ENCODE data around the gene ZNF616.

Gene ZNF616

DNA sequence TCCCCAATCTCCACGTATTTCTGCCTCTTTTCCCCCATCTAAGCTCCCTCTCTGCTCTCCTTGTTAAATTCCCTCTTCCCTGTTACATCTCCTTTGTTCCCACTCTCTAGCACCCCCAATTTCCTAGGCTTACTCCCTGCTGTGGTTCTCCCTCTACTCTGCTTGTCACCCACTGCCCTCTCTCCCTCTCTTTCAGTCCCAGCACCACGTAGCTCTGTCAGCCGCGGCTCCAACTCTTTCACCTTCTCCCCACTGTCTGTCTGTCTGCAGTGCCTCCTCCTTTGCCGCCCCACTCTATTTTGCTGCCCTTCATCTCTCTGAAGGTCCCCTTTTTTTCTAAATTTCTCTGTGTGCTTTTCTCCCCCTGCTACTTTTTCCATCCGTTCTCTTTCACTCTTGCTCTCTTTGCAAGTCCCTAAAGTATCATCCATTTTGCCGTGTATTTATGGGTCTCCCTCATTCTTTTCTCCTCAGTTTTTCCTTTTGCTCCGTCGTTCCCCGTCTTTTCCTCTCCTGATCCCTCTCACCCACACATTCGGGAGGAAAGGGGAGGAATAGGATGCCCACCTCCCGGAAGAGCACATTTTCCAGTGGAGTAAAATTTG, 45.1 kb downstream of the ZNF616 start:
- no peak for DNase-seq (ENCODE audit: insufficient read length, low spot score)
- FAIRE-seq, result no peak
- no peak for TF ChIP-seq POLR2A (IDR thresholded peaks at IDR 0.05; ENCODE audit: low read depth, low read length)

DNA sequence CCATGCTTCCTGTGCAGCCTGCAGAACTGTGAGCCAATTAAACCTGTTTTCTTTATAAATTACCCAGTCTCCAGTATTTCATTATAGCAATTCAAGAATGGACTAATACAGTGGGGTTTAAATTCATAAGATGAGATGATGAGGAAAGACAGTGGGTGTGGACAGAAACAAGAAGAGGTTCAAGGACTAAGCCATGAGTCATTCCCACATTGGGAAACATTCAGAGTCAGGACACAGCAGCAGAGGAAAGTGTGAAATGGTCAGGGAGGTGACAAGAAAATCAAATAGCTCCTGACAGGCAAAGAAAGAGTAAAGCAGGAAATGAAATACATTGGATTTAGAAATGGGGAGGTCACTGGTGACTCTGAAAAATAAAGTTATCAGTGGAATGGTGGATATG, 53.3 kb downstream of the ZNF616 start:
- TF ChIP-seq POLR2A (IDR thresholded peaks at IDR 0.05; ENCODE audit: low read depth, low read length), result no peak
- no peak for FAIRE-seq
- DNase-seq (ENCODE audit: insufficient read length, low spot score), result no peak

DNA sequence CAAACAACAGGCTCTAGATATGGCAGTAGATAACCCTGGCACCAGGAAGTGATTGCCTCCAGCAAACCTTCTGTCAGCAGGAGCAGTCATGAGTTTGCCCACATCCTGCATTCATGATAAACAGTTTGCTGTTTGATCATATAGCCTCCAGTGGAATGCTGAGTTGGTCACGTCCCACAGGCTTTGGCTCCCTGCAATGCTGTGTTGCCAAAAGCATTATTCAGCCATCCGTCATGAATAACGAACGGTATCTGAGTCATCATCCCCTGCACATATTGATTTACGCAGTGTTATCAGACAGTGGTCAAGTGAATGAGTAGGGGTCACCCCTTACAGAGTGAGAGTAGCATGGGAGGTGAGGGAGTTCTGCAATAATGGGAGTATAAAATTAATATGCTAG, 69.2 kb downstream of the ZNF616 start:
- no peak for TF ChIP-seq POLR2A (IDR thresholded peaks at IDR 0.05; ENCODE audit: low read depth, low read length)
- FAIRE-seq, result peak; percentile 79
- no peak for DNase-seq (ENCODE audit: insufficient read length, low spot score)

DNA sequence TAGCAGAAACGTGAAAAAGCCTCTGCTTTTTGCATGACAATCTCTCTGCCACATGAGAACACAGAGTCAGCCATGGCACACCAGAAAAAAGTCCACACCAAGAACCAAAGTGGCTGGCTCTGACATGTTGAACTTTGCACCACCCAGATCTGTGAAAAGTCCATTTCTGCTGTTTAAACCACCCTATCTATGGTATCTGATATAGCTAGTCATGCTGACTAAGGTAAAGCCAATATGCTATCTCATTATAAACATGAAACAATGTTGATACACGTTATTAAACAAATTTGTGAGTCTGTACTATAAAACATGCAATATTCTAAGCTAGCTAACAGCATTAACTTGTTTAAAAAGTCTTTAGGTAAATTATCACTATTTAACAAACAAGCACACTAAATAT, 70.1 kb downstream of the ZNF616 start:
- no peak for DNase-seq (ENCODE audit: insufficient read length, low spot score)
- no peak for FAIRE-seq
- TF ChIP-seq POLR2A (IDR thresholded peaks at IDR 0.05; ENCODE audit: low read depth, low read length), result no peak

DNA sequence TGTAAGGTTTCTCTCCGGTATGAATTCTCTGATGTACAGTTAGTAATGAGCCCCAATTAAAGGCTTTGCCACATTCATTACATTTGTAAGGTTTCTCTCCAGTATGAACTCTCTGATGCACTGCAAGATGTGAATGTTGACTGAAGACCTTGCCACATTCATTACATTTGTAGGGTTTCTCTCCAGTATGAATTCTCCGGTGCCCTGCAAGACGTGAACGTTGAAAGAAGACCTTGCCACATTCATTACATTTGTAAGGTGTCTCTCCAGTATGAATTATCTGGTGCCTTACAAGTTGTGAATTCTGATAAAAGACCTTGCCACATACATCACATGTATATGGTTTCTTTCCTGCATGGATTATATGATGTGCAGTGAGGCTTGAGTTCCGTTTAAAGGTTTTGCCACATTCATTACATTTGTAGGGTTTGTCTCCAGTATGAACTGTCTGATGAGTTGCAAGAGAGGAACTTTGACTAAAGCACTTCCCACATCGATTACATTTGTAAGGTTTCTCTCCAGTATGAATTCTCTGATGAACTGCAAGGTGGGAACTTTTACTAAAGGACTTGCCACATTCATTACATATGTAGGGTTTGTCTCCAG, 73.4 kb downstream of the ZNF616 start:
- TF ChIP-seq POLR2A (IDR thresholded peaks at IDR 0.05; ENCODE audit: low read depth, low read length), result no peak
- DNase-seq (ENCODE audit: insufficient read length, low spot score) (no peak), FAIRE-seq (no peak)

DNA sequence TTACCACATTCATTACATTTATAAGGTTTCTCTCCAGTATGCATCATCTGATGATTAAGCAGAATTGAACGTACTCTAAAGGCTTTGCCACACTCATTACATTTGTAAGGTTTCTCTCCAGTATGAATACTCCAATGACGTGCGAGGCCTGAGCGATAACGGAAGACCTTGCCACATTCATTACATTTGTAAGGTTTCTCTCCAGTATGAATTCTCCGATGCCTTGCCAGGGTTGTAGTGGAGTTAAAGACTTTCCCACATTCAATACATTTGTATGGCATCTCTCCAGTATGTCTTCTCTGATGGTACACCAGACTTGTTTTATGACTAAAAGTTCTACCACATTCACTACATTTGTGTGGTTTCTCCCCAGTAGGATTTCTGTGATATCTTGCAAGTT, 74.3 kb downstream of the ZNF616 start:
- DNase-seq (ENCODE audit: insufficient read length, low spot score) (no peak), FAIRE-seq (no peak)
- no peak for TF ChIP-seq POLR2A (IDR thresholded peaks at IDR 0.05; ENCODE audit: low read depth, low read length)
